Breast epithelium (tissue), 3 donors: ENCODE data around the gene PRDM16.

Experiments used
- CTCF ChIP-seq, 3 donors: fragments of 450-650 bp; IDR thresholded peaks; one replicate each; pipeline ENCODE4 v1.5.1; 2016 to 2017; ENCODE audit warnings: antibody characterized with exemption in 3 of 3, mild to moderate bottlenecking in 3 of 3, moderate library complexity in 3 of 3
- POLR2A ChIP-seq: fragments of 450-650 bp; IDR thresholded peaks from one replicate; pipeline ENCODE4 v1.6.1; 2016; ENCODE audit warnings: antibody characterized with exemption, mild to moderate bottlenecking, moderate library complexity
- POLR2AphosphoS5 ChIP-seq, 3 donors: sonication (generic); formaldehyde crosslinking; IDR thresholded peaks; one replicate each; pipeline ENCODE4 v1.6.1; 2017; ENCODE audit warnings: antibody characterized with exemption in 3 of 3

- TF ChIP-seq CTCF (IDR thresholded peaks at IDR 0.05) (no peak), POLR2A (no peak), POLR2AphosphoS5 (IDR thresholded peaks at IDR 0.05) (no peak)
These were observed 83.1 kb downstream of the PRDM16 start for GRCh38 chr1:3152143-3152542.
